Nephron progenitor cell (in vitro differentiated cells): ENCODE results near the gene DNMT3A.

Source experiments
- DNase-seq: peaks from one replicate; pipeline ENCODE4 v3.0.0; 2021
- H3K27ac Mint-ChIP-seq: 2 replicates; pipeline ENCODE4 v1.8.0; 2021; ENCODE audit warnings: mild to moderate bottlenecking, moderate library complexity, mixed read lengths
- H3K27me3 Mint-ChIP-seq: 2 replicates; pipeline ENCODE4 v1.8.0; 2021; ENCODE audit warnings: mild to moderate bottlenecking, low read depth, mixed read lengths; ENCODE audit not compliant: poor library complexity
- H3K36me3 Mint-ChIP-seq: 2 replicates; pipeline ENCODE4 v1.8.0; 2021; ENCODE audit warnings: low read depth, mixed read lengths
- H3K4me1 Mint-ChIP-seq: 2 replicates; pipeline ENCODE4 v1.8.0; 2021; ENCODE audit warnings: mixed read lengths
- H3K4me3 Mint-ChIP-seq: 2 replicates; pipeline ENCODE4 v1.8.0; 2021; ENCODE audit warnings: mild to moderate bottlenecking, moderate library complexity, mixed read lengths
- H3K9me3 Mint-ChIP-seq: 2 replicates; pipeline ENCODE4 v1.8.0; 2021; ENCODE audit warnings: mild to moderate bottlenecking, moderate library complexity, mixed read lengths
- TF ChIP-seq, protein P1 (sequence below): fragments of 200-600 bp; sonication (generic); IDR thresholded peaks from 2 replicates; pipeline ENCODE4 v1.5.0; 2021; ENCODE audit warnings: antibody characterized with exemption

DNMT3A gene

DNA sequence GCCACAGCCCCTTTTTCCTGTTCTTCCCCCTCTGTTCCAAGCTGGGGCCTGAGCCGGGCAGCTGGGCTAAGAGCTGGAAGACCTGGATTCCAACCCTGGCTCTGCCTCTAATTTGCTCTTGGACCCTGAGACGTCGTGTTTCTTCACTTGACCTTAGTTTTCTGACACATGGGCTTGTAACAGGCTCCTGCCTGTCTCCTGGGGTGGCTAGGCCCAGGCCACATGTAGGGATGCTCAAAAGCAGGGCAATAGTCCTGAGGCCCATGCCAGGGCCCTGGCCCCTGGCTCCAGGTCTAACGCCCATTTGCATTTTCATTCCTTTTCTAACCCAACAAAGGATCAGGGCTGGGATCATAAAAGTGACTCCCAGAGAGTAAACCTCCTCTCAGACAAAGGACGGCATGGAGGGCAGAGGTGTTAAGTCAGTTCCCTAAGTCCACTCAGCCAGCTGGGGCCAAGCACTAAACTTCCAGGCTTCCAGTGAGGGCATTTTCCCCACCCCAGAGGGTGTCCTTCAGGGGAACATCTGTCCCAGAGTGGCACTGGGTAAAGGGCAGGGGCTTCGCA is 16.6 kb upstream of the DNMT3A start:
- Mint-ChIP-seq H3K36me3 (no peaks in the 10 kb centered on the region), H3K9me3 (peaks cover 19% of the 10 kb centered on the region), H3K27me3 (peaks cover 20% of the 10 kb centered on the region), H3K27ac (no peak overlapping the region), H3K4me3 (no peak overlapping the region), H3K4me1 (peaks cover 8% of the 10 kb centered on the region)
- TF ChIP-seq, protein P1, sequence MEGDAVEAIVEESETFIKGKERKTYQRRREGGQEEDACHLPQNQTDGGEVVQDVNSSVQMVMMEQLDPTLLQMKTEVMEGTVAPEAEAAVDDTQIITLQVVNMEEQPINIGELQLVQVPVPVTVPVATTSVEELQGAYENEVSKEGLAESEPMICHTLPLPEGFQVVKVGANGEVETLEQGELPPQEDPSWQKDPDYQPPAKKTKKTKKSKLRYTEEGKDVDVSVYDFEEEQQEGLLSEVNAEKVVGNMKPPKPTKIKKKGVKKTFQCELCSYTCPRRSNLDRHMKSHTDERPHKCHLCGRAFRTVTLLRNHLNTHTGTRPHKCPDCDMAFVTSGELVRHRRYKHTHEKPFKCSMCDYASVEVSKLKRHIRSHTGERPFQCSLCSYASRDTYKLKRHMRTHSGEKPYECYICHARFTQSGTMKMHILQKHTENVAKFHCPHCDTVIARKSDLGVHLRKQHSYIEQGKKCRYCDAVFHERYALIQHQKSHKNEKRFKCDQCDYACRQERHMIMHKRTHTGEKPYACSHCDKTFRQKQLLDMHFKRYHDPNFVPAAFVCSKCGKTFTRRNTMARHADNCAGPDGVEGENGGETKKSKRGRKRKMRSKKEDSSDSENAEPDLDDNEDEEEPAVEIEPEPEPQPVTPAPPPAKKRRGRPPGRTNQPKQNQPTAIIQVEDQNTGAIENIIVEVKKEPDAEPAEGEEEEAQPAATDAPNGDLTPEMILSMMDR = no peak
- DNase-seq = no peak

DNA sequence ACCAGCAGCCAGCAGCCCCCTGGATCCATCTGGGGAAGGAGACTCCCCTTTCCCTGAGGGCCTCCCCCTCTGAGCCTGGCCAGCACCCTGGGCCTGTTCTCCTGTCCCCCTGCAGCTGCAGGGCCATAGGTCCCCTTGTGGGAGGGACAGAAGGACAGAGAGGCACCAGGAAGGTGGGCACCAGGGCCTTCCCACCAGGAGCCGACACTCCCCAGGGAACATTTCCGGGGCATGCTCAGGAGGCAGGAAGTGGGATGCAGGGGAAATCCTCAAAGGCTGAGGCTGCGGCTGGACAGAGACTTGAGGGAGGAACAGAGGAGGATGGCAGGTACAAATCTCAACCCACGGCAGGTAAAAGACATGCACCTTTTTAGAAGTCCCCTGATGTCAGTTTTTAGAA is 14.4 kb upstream of the DNMT3A start:
- Mint-ChIP-seq H3K4me1 (no peaks in the 10 kb centered on the region), H3K36me3 (no peaks in the 10 kb centered on the region), H3K4me3 (no peak overlapping the region), H3K27ac (no peak overlapping the region), H3K9me3 (peaks cover 19% of the 10 kb centered on the region), H3K27me3 (peaks cover 20% of the 10 kb centered on the region)
- TF ChIP-seq, protein P1 = no peak
- DNase-seq = no peak

DNA sequence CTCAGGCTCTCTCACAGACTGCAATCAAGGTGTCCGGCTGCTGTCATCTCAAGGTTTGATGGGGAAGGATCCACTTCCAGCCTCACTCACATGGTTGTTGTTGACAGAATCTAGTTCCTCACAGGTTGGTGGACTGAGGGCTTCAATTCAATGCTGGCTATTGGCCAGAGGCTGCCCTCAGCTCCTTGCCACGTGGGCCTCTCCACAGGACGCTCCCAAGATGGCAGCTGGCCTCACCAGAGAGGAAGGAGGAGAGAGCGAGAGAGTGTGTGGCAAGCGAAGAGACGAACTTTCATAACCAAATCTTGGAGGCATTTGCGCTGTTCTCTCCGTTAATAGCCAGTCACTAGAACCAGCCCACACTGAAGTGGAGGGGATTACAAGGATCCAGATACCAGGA is 13.5 kb upstream of the DNMT3A start:
- H3K27ac Mint-ChIP-seq = no peak overlapping the region
- H3K4me3 Mint-ChIP-seq = no peak overlapping the region
- peaks cover 15% of the 10 kb centered on the region for H3K27me3 Mint-ChIP-seq
- DNase-seq = no peak
- H3K9me3 Mint-ChIP-seq = peaks cover 19% of the 10 kb centered on the region
- H3K4me1 Mint-ChIP-seq = no peaks in the 10 kb centered on the region
- H3K36me3 Mint-ChIP-seq = no peaks in the 10 kb centered on the region
- TF ChIP-seq, protein P1 = no peak

DNA sequence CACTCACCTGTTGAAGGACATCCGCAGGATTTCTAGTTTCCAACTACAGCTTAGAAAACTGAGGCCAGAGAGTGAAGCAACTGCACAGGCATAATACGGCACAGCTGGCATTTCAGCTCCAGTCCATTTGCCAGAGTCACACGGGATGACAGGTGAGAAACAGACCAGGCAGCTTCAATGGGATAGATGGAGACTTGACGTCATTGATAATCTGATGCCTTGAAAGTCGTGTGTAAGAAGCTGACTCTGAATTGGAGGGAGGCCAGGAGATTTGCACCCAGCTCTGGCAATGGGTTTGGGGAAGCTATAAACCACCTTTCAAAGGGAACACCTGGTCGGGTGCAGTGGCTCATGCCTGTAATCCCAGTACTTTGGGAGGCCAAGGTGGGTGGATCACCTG is 12.4 kb upstream of the DNMT3A start:
- H3K4me1 Mint-ChIP-seq = no peaks in the 10 kb centered on the region
- H3K36me3 Mint-ChIP-seq = no peaks in the 10 kb centered on the region
- no peak for DNase-seq
- peaks cover 19% of the 10 kb centered on the region for H3K9me3 Mint-ChIP-seq
- TF ChIP-seq, protein P1 = no peak
- no peak overlapping the region for H3K27ac Mint-ChIP-seq
- no peak overlapping the region for H3K4me3 Mint-ChIP-seq
- peaks cover 15% of the 10 kb centered on the region for H3K27me3 Mint-ChIP-seq

DNA sequence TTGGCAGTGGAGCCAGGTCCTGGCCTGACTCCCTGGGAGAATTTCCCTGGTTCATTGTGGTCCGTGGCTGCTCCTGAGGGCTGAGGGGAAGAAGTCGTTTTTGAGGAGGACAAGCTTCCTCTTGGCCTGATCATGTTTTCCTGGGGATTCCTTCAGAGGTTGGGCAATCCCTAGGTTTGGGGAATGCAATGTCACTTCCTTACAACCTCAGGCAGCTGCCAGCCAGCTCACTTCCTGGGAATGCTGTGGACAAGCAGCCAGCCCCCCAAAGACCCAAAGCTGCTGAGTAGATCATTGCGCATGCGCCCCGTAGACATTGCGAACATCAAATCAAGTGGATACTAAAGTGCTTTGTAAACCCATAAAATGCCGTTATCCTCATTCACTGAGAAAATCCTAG is 7.7 kb upstream of the DNMT3A start:
- TF ChIP-seq, protein P1 = no peak
- H3K4me1 Mint-ChIP-seq = peaks cover 12% of the 10 kb centered on the region
- H3K27me3 Mint-ChIP-seq = peaks cover 30% of the 10 kb centered on the region
- no peak overlapping the region for H3K4me3 Mint-ChIP-seq
- no peak for DNase-seq
- H3K27ac Mint-ChIP-seq = no peak overlapping the region
- no peaks in the 10 kb centered on the region for H3K9me3 Mint-ChIP-seq
- H3K36me3 Mint-ChIP-seq = no peaks in the 10 kb centered on the region

DNA sequence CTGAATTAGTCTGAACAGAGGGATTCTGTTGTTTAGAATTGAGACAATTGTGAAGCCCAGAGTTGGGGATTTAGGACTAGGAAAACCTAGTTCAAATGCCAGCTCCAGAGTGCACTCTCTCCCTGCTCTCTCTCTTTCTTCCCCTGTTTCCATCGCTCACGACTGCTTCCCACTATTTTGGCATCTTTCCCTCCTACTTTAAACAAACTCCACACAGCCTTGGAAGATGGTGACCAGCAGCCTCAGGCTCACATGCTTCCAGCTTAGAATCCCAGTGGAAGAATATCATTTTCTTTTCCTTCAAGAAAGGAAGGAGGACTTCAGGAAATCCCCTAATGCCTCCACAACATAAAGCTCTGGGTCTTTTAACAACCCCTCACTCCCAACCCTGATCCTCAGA is 6.1 kb upstream of the DNMT3A start:
- Mint-ChIP-seq H3K36me3 (no peaks in the 10 kb centered on the region), H3K9me3 (no peaks in the 10 kb centered on the region), H3K4me1 (peaks cover 12% of the 10 kb centered on the region), H3K4me3 (no peak overlapping the region), H3K27ac (peak overlapping the region; percentile 44), H3K27me3 (peaks cover 38% of the 10 kb centered on the region)
- no peak for DNase-seq
- TF ChIP-seq, protein P1 = no peak
